NCI-H1930 (cell line): ENCODE measurements around the gene LRIT2.
A peak's percentile ranks its signal among the peaks of the same experiment; 100 is the strongest.

Experiments
- DNase-seq, 2 experiments: peaks; one replicate each; lab custom pipeline; 2025; lab: John Stamatoyannopoulos, UW

The LRIT2 gene

DNA sequence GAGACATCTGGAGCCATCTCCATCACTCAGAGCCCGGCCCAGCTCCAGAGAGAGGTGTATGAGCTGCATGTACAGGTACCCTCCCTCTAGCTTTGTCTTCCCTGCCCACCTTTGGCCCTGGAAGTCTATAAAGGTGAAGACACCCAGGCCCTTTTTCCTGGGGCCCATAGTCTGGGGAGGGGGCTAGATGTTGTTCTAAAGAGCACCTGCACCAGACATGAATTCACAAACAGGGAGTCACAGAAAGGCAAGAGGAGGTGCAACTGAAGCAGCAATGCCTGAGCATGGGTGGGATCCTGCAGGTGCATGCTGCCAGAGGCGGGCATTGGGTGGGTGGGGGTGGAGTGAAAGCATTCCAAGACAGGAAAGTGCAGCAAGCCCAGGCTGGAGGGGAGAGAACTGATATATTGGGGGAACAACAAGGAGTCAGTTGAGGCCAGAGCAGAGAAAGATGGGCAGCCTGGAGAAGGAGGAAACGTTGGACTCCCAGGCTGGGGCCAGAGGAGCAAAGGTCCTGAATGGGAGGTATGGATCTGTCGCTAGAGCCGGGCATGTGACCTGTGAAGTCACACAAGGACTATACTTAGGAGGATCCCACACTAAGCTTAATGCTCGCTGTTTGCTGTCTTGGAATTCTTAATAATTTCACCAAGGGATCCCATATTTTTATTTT, 19.4 kb downstream of the LRIT2 start:
- DNase-seq = no peak

DNA sequence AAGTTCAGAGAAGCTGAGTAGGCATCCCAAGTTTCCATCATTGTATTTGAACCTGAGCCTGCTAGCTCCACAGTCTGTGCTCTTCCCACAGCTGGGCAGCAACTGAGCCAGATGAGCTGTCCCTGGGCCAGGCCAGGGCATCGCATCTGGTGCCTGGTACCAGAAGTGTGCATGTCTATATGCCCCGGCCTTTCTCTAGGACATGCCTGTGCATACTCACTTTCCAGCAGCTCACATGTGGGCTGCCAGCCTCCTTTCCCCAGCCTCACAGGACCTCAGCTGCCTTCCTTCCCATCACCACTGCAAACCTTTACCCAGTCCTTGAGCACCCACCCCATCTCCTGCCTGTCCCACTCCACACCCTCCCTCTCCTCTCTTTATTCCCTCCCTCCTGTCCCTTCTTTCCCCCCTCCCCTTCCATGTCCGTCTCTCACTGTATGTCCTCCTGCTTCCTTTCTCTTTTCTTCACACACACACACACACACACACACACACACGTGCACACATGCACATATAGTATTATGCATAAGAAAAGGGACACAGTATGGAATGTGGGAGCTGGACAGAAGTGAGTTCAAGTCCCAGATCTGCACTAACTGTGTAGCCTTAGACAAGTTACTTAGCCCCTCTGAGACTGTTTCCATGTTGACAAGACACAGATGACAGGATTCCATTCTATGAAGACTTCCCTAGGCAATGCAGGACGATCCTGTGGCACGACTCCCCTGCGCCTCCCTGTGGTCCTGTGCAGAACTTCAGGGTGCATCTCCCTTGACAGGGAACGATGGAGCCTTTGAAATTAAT, 20.1 kb downstream of the LRIT2 start:
- no peak for DNase-seq

DNA sequence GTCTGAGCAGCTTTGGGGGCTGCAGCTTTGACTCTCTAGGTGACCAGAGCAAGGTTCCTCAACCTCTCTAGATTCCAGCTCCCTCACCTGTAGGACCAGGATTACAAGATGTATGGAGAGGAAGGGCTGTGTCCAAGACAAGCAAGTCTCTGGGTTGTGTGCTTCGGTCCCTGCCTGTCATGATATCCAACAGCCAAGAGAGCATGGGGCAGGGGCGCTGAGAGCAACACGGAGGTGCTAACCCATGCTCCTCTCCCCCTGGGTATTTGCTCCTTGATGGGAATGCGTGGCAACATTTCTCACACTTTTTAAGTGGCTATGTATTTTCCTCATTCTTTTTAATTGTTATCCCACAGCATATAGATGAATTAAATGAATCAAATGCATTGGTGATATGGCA, 20.7 kb downstream of the LRIT2 start:
- DNase-seq = no peak

DNA sequence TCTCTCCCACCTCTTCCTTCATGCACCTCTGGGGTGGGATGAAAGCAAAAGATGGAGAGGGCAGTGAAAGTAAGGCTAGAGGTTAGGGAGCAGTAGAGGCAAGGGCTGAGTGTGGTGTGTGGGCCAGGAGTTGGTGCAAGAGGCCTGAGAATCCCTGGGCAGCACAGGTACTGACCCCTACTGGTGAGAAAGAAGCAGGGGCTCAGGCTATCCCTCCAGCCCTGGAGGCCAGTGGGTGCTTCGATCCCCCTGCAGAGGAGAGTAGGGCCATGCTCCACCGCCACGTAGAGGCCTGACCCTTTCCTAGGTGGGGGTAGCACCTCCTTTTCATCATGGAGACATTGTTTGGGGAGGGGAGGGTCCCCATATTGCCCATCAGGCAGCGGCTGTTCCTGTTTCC, 21.2 kb downstream of the LRIT2 start:
- no peak for DNase-seq

DNA sequence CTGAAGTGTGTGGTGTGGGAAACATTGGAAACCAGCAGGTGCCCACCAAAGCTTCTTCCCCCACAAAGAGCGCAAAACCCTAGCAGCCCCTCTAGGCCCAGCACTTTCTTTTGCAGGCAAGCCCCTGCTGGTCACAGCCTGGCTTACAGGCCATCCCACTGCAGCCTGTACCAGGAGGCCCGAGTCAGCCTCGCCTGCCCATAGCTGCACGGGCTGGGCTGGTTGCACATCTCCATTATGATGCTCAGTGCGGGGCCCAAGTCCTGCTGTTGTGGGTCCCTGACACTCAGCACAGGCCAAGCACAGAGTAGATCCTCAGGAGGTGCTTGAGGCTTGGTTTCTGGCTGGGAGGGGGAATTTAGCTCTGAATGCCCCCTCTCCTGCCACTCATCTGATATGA, 23.0 kb downstream of the LRIT2 start:
- DNase-seq = no peak

DNA sequence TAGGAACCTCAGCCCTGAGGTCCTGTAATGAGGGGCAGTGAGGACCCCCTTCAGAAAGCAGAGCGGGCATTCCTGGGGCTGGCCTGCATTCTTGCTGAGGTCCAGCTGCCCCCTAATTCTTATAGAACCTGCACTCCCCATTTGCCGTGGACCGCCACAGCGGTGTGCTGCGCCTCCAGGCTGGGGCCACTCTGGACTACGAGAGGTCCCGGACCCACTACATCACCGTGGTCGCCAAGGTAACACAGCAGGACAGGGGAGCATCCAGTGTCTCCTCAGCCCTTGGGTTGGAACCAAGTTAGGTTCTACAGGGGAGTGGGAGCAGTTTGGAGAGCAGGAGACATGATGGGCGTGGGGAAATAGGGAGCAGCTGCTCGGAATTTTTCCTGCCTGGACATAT, 23.7 kb downstream of the LRIT2 start:
- DNase-seq = no peak

DNA sequence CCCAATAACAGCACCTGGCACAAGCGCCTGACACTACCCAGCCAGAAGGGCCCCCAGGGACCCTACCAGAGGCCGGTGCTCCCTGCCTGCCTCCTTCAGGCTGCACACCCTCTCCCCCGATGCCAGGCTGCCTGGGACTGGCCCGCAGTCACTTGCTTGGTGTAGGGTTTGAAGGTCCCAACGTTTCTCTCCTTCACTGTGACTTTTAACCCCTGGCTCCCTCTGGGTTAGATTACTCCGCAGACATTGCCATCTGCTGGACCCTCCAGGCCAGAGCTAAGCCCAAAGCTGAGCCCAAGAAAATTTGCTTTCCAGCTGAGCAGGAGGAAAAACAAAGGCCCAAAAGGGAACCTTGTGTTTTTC, 24.1 kb downstream of the LRIT2 start:
- DNase-seq = no peak

DNA sequence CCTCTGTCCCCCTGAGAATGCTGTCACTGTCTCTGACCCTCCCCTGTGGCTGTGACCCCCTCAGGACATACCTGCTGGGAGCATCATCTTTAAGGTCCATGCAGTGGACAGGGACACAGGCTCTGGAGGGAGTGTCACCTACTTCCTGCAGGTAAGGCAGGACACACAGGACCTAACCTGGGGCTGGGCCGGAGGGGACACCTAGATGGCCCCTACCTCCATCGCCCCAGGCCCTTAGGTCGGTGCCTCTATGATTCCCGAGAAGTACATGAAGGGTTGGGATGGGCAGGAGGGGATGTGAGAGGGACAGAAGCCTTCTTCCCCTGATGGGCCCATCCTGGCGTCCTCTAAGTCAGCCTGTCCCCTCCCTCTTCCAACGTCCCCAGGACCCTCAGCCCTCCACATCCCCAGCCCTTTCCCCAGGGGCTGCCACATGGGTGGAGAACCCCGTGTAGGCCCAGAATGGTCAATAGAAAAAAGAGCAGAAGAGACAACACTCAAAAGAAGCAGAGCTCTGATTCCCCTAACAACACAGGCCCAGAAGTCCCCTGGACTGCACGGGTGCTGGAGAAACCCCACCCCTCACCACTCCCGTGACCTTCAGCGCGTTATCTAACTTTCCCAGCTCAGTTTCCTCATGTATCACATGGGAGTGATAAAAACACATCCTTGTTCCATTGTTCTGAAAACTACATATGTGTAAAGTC, 24.7 kb downstream of the LRIT2 start:
- no peak for DNase-seq

DNA sequence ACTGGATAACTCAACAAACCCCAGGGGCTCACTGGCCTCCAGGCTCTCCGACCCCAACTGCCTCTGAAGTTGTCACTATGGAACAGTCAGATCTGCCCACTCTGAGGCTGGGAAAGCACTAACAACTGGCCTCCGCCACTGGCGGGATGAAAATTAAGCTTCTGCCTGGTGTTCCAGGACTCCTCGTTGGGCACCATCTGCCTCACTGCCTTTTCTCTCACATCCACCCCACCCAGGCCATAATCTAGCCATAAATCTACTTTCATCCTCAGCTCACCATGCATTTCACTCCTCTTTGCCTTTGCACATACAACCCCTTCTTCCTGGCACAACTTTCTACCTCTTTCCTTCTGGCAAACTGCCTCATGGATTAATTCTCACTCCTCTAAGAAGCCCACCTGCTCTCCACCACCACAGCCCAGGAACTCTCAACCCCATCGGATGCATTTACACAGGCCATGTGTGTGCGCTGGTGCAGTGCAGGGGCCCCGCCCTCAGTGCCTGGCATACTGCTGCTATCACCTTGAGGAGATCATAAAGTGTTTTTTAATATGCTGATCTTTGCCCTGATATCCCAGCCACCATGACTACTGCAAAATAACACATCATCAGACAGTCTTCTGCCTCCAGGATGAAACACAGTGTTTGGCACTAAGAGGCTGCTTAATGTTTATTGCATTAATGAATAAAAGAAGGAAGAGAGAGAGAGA, 27.0 kb downstream of the LRIT2 start:
- DNase-seq = no peak

DNA sequence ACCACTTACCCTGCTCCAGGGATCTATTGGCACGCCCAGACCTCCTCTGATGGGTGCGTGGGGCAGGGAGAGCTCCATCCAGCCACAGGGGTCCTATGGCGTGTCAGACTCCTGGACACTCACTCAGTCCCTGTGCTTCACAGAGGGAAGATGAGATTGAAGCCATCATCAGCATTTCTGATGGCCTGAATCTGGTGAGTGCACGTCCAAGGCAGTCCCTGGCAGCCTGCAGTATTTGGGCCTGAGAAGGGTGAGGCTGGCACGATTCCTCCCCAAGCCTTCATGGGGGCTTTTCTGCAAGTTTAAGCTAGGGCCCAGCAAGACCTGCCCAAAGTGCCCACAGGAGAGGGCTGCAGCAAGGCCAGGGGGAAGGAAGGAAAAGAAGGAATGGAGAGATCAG, 27.7 kb downstream of the LRIT2 start:
- DNase-seq = no peak

DNA sequence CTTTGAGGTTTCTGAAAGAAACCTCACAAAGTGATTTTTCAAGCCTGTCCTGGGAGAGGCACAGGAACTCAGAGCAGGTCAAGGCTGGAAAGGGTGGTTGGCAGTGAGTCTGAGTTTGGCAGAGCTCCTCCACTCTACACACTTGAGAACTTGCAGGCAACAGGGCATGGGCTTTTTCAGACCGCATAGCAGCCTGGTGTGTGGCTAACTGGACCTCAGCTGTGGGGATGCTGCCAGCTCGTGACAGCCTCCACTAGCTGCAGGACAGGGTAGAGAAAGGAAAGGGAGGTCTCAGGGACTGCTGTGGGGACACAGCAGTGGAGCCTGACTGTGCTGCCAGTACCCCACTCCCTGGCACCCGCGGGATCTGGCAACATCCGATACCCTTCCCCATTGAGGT, 28.4 kb downstream of the LRIT2 start:
- DNase-seq = no peak

DNA sequence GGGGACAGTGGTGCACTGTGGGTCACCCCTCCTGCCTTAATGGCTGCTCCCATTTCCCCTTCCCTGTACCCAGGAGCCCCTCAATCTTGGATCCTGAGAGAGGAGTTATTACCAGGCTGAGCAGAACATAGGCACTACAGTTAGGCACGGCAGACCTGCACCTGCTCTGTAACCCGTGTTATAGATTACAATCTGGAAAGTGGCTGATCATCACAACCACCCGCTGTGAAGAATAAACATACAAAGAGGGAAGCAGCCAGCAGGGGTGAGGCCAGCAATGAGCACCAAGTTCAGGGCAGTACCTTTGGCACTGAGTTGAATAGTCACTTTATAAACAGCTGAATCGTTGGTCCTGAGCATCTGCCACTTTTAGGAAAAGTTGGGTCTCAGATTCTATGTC, 29.3 kb downstream of the LRIT2 start:
- DNase-seq = no peak

DNA sequence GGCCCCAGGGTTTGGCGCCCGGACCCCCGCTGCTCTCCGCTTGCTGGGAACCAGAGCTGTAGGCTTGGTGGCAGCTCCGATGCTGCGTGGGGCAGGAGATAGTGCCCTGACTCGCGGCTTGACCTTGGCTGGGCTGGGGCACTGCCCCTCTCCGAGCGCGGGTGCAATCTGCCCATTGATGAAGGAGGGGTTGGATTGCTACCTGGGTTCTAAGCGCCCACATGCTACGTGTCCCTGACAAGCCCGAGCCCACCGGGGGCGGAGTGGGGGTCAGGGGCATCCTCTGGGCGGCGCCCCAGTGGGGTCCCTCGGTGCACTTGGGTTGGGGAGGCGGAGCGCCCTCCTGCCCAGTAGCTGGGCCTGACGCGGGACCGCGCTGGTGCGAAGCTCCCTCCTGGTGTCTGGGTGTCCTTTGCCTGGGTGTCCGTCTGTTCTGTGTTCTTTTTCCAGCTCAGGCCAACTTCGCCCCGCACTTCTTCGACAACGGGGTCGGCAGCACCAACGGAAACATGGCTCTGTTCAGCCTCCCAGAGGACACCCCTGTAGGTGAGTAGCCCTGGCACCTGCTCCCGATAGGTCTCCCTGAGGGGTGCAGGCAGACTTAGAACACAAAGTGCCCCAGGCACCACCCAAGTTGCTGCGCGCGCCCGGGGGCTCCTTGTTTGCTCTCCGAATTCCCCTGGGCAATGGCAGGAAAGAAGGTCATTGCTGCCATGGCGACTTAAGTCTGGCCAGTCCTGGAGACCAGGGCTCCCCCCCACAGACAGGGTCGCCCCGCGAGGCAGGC, 30.1 kb downstream of the LRIT2 start:
- DNase-seq = no peak

DNA sequence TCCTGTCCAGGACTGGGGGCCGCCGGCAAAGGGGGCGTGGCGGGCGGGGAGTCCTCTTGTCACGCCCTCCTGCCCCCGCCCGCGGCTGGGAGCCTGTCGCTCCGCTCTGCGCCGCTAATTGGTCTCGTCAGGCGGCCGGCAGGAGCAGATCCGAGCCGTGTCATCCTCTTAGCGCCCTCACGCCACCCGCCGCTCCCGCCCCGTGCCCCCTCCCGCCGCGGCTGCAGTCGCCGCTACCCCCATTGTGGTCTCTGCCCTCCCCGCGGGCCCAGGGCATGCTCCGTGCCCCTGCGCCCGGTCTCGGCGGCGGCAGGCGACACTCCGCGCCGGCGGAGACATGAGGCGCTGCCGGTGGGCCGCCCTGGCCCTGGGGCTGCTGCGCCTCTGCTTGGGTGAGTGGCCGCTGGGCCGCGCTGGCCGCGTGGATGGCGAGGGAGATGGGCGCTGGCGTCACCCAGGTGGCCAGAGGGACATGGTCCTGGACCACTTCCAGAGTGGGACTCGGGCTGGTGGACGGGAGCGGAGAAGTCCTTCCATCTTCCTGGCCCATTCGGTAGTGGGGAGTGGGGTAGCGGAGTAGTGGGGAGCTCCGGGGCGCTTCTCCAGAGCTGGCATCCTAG, 30.8 kb downstream of the LRIT2 start, which contains the start of gene CDHR1:
Gene CDHR1, plus strand, starts transcription at position 114 of the 620 bp plus-strand sequence. Its CDS starts 224 bp downstream, at position 338.
- DNase-seq = peak; percentile 6 to 24

DNA sequence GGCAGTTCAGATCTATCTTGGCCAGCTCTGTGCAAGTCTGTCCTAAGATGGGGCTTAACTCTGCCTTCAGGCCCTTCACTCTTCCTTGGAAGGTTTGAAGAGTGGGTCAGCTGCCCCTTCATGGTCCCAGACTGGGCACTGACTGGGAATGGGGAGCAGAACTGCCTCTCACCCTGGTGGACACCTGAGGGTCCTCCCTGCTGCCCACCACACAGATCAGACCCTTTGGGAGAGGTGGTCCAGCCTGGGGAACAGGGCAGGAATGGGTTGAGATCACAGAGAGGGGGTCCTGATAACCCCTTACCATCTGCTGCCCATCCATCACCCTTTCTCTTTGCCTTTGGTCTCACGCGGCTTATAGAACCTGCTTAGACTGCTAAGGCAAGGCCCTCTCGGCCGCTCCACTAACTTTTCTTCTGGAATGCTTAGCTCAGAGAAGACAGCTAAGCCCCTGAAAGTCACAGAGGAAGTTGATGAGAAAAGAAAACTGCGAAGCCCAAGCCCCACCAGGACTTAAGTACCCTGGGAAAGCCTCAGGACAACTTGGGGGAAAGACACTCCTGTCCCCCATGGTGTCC, 31.4 kb downstream of the LRIT2 start:
- no peak for DNase-seq

DNA sequence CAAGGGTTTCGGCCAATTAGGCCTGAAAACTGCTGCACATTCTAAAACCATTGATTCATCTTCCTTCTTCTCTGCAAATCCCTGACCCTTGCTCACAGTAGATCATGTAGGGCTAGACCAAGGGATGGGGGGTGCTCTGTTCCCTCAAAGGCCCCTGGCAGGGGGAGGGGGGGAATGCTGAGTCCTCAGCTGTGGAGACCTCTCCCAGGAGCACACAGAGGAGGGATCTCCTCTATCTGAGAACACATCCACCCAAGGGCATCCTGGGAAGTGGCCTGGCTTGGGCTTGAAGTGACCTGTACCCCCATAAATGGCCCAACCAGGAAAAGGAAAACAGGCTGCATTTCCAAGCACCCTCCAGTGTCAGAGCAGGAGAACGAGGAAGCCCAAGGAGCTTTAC, 32.0 kb downstream of the LRIT2 start:
- DNase-seq = no peak

DNA sequence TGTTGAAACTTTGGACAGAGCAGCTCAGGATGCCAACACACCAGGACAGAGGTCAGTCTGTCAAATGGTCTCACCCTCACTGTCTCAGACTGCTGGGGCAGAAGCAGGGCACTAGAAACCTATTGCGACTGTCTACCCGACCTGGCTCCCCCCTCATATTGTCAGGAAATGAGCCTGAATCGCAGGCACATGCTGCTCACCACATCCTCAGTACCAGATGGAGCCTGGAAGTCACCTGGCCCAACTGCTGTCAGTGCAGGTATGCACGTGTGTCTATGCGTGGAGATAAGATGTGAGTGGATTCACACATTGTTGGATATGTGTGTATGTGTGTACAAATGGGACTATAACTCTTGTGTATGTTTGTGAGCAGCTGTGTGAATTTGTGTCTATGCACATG, 34.2 kb downstream of the LRIT2 start:
- DNase-seq = no peak

DNA sequence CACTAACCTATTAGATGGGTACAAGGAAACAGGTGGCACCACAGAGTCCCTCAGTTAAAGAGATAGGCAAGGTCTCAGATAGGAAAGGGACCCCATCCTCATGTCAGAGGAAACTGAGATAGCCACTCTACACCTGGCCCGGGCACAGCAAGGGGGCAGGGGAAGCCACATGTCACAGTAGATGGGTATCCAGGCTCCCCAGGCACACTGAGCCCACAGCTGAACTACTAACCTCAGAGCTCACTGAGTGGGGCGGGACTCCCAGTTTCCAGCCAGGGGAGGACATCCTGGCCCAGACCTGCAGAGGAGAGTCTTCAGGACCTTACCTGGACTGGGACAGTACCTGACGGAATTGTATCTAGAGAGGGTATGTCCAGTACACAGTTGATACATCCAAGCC, 34.7 kb downstream of the LRIT2 start:
- no peak for DNase-seq

DNA sequence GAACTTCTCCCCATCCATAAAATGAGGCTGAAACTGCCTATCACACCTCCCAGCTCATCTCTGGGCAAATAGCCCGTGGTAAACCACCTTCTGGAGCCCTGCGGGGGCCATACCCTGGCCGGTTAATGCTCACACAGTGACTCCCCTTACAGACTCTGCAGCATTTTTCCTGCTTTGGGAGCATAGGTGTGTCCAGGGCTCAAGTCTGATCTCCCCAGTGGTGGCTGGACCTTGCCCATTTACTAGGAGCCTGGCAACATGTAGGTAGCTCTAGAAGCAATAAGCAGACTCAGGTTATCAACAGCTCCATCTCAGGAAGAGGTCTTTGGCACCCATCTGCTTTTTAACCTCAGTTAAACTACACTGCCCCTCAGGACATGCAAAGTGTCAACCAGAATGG, 36.5 kb downstream of the LRIT2 start:
- no peak for DNase-seq

DNA sequence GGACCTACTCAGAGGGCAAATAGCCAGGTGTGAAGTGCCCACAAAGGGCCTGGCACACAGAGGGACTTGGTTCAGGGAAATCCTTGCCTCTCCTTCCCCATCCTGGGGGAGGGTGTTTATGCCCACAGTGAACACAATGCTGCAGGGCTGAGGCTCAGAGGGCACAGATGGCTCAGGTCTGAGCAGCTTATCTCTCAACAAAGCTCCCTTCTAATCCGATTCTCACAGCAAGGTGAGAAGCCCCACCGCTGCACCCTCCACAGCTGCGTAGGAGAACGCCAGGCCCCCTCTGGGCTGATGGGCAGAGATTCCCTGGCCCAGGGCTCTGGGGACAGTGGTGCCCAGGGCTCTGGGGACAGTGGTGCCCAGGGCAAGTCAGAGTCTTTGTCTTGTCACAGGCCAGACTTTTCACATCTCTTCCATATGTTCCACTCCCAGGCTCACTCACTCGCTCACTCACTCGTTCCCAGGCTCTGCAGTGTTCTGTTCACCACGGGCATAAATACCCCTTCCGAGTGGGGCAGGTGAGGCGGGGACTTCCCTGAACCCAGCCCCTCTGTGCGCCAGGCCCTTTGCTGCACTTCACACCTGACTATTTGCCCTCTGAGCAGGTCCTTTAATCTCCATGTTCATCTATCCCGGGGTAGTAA, 39.7 kb downstream of the LRIT2 start:
- no peak for DNase-seq
